Spinal cord (tissue), 10 donors: ENCODE measurements around the gene KLHL21. TPM values are rescaled to one million over a fixed set of nuclear protein-coding genes. Genes with fewer than 3 reads are reported as not detected.
"Not testable (repeated sequence)": the region's sequence is repeated elsewhere in the genome, so short reads cannot be mapped to it uniquely, and the experiment has no call there.

Experiments used
- DNase-seq, 6 donors: peaks; one replicate each; pipeline versions ENCODE4 v3.0.0 to v3.0.0-alpha.2; 2013 to 2015; ENCODE audit warnings: low spot score in 6 of 6, low read depth in 4 of 6
- H3K27ac ChIP-seq: one replicate; pipeline ENCODE4 v1.5.1; 2013; ENCODE audit warnings: low read depth, low read length, control low read depth
- H3K27me3 ChIP-seq: one replicate; pipeline ENCODE4 v1.6.1; 2013; ENCODE audit warnings: low read length; ENCODE audit not compliant: control insufficient read depth, insufficient read depth
- H3K36me3 ChIP-seq: one replicate; pipeline ENCODE4 v1.6.1; 2013; ENCODE audit warnings: low read length; ENCODE audit not compliant: control insufficient read depth, insufficient read depth
- H3K4me1 ChIP-seq: one replicate; pipeline ENCODE4 v1.6.1; 2013; ENCODE audit warnings: low read length; ENCODE audit not compliant: control insufficient read depth, insufficient read depth
- H3K4me3 ChIP-seq: one replicate; pipeline ENCODE4 v1.5.1; 2013; ENCODE audit warnings: low read depth, low read length, control low read depth
- H3K9me3 ChIP-seq: one replicate; pipeline ENCODE4 v1.6.1; 2013; ENCODE audit warnings: low read length; ENCODE audit not compliant: control insufficient read depth, insufficient read depth
- WGBS: methylation state at CpG from one replicate; pipeline ENCODE4 v1.1.5; 2013; ENCODE audit warnings: missing lambda C conversion rate; ENCODE audit not compliant: insufficient coverage; 5-methylcytosine and 5-hydroxymethylcytosine counted together
- long read RNA-seq, 4 donors: transcript quantifications; one replicate each; lab custom pipeline, GENCODE V29; 2026
- polyA plus RNA-seq, 2 donors: library from polyadenylated mRNA; unstranded; fragments of 120-200 nt; gene quantifications; one replicate each; pipeline ENCODE4 v1.2.1, GENCODE V29; 2013; ENCODE audit not compliant: insufficient read length in 2 of 2
- total RNA-seq, 2 donors: library from RNA; depleted of rRNA in 1 of 2; stranded (reverse); fragments of 120-200 nt in 1 of 2; fragments of >200 nt in 1 of 2; gene quantifications; one replicate each; pipeline versions ENCODE4 v1.2.3 to v1.2.4, GENCODE V29; 2013 to 2014
- donor health status: healthy.

The KLHL21 gene, protein sequence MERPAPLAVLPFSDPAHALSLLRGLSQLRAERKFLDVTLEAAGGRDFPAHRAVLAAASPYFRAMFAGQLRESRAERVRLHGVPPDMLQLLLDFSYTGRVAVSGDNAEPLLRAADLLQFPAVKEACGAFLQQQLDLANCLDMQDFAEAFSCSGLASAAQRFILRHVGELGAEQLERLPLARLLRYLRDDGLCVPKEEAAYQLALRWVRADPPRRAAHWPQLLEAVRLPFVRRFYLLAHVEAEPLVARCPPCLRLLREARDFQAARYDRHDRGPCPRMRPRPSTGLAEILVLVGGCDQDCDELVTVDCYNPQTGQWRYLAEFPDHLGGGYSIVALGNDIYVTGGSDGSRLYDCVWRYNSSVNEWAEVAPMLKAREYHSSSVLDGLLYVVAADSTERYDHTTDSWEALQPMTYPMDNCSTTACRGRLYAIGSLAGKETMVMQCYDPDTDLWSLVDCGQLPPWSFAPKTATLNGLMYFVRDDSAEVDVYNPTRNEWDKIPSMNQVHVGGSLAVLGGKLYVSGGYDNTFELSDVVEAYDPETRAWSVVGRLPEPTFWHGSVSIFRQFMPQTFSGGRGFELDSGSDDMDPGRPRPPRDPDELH
- total RNA-seq (10 to 100 TPM; 17.0 to 18.3 TPM), polyA plus RNA-seq (10 to 100 TPM; 25.1 to 28.9 TPM)
- long read RNA-seq, donor 1, full-length matches to known transcripts: 8 of 13 reads
- long read RNA-seq, donor 1, partial matches to known transcripts: 0 of 13 reads
- long read RNA-seq, donor 1, other reads (novel, unspliced or antisense): 5 of 13 reads
- long read RNA-seq, donor 2, full-length matches to known transcripts: 1 of 6 reads
- long read RNA-seq, donor 2, partial matches to known transcripts: 5 of 6 reads
- long read RNA-seq, donor 2, other reads (novel, unspliced or antisense): 0 of 6 reads
- long read RNA-seq, donor 3, full-length matches to known transcripts: 5 of 5 reads
- long read RNA-seq, donor 3, partial matches to known transcripts: 0 of 5 reads
- long read RNA-seq, donor 3, other reads (novel, unspliced or antisense): 0 of 5 reads
- long read RNA-seq, donor 4, full-length matches to known transcripts: 4 of 4 reads
- long read RNA-seq, donor 4, partial matches to known transcripts: 0 of 4 reads
- long read RNA-seq, donor 4, other reads (novel, unspliced or antisense): 0 of 4 reads

DNA sequence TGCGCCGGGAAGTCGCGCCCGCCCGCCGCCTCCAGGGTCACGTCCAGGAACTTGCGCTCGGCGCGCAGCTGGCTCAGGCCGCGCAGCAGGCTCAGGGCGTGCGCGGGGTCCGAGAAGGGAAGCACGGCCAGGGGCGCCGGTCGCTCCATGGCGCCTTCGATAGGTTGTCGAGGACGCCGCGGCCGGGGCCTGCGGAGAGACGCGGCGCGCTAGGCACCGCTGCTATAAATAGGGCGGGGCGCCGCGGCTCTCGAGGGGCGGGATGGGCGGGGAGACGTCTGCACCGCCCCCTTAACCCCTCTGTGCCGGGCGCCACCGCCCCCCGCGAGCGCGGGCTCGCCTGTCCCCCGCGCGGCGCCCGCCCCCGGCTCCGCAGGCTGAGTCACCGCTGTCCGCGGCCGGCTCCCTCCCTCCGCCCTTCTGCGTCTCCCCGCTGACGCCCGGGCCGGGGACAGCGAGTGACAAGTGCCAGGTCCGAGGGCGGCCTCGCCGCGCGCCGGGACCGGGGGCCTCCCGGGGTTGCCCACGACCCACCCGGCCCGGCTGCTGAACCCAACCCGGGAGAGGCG, at the start of gene KLHL21:
TSS of gene KLHL21 (minus strand) at position 201 of the 569 bp plus-strand sequence. CDS start at position 149, 52 bp downstream.
- peak in 3 of 6 donors; percentile 50 to 93 (median 88) for DNase-seq
- Histone ChIP-seq H3K9me3 (no peaks in the 10 kb centered on the region), H3K27ac (peak within 1 kb of the TSS; percentile 99), H3K36me3 (peaks cover 18% of the 10 kb centered on the region), H3K4me3 (peak within 1 kb of the TSS; percentile 76), H3K27me3 (no peaks in the 10 kb centered on the region), H3K4me1 (peaks cover 54% of the 10 kb centered on the region)
- under 1% methylated on average over 83 of the region's 84 CpGs for WGBS

DNA sequence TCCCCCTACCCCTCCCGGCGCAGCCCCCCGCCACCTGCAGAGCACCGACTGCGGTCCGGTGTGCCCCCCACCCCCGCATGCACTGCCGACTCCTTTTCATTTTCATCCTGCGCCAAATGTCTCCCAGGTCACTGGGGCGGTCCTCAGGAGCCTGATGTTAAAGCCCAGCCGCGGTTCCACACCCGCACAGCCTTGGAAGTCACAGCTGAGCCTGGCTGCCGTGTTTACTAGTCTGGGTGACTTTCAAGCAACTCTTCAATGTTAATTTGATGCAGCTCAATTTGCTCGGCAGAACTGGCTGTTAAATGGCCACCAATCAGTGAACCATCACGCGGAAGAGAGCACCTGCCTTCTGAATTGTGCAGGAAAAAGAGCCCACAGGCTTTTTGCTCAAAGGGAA, 49.2 kb upstream of the KLHL21 start:
- peak in 1 of 6 donors; percentile 52 for DNase-seq
- H3K4me3 ChIP-seq: no peak overlapping the region
- 51% methylated on average over 16 of the region's 17 CpGs for WGBS
- H3K27ac ChIP-seq: no peak overlapping the region
- H3K9me3 ChIP-seq: no peaks in the 10 kb centered on the region
- H3K4me1 ChIP-seq: peaks cover 10% of the 10 kb centered on the region
- H3K36me3 ChIP-seq: peaks cover 43% of the 10 kb centered on the region
- H3K27me3 ChIP-seq: no peaks in the 10 kb centered on the region

DNA sequence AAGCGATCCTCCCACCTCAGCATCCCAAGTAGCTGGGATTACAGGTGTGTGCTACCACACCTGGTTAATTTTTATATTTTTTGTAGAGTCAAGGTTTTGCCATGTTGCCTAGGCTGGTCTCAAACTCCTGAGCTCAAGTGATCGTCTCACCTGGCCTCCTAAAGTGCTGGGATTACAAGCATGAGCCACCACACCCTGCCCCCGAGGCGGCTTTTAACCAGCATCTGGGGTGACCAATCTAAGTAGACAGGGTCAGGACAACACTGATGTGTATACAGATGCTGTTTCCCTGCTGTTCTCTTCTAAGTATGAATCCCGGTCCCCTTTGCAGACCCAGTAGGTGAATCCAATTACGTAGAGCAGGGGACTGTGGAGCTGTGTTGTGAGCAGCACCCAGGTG, 45.9 kb upstream of the KLHL21 start:
- H3K27me3 ChIP-seq: no peaks in the 10 kb centered on the region
- no peak overlapping the region for H3K27ac ChIP-seq
- peaks cover 4% of the 10 kb centered on the region for H3K4me1 ChIP-seq
- H3K36me3 ChIP-seq: peaks cover 68% of the 10 kb centered on the region
- DNase-seq: no peak
- 98% methylated on average over 5 of the region's 6 CpGs for WGBS
- H3K4me3 ChIP-seq: no peak overlapping the region
- H3K9me3 ChIP-seq: no peaks in the 10 kb centered on the region

DNA sequence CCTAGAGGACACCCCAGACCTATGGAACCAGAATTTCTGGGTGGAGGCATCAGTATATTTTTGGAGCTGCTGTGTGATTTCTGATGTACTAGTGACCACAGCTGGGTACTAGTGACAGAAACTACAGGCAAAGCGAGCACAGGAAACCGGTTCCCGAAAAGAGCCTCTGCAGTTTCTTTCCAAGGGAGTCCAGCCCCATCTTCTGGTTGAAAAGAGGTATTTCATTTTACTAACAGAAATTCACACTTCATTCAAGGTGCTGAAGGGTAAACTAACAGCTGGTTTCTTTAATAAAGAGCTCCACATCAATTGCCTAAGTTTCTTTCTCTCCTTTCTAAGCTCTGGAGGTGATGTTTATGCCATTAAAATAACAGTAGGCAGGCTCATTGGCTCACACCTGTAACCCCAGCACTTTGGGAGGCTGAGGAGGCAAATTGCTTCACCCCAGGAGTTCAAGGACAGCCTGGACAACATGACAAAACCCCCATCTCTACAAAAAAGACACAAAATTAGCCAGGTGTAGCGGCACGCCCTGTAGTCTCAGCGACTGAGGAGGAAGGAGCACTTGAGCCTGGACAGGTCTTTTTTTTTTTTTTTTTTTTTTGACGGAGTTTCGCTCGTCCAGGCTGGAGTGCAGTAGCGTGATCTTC, 44.0 kb upstream of the KLHL21 start:
- Histone ChIP-seq H3K27me3 (no peaks in the 10 kb centered on the region), H3K27ac (no peak overlapping the region), H3K4me1 (no peaks in the 10 kb centered on the region), H3K9me3 (no peaks in the 10 kb centered on the region), H3K4me3 (no peak overlapping the region), H3K36me3 (peaks cover 68% of the 10 kb centered on the region)
- WGBS: 69% methylated on average over 3 of the region's 10 CpGs
- peak in 4 of 6 donors; percentile 33 to 88 (median 51) for DNase-seq

DNA sequence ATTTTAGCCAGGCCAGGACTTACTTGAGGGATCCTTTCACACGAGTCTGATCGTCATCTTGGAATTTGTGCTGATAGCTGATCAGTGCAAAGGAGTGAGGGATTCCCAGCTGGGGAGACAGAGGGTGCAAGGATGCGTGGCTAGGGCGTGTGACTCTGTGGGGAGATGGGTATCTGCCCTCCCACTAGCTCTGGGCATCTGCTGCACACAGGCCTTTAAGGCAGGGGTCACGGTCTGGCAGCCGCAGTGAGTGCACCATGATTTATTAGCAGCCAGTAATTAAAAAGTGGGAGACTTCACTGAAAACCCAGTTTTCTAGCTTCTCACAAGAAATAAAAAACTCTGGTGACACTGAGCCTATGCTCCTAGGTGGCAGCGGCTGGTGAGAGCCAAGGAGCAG, 42.3 kb upstream of the KLHL21 start:
- Histone ChIP-seq H3K4me3 (no peak overlapping the region), H3K27ac (no peak overlapping the region), H3K4me1 (no peaks in the 10 kb centered on the region), H3K36me3 (peaks cover 66% of the 10 kb centered on the region), H3K27me3 (no peaks in the 10 kb centered on the region), H3K9me3 (no peaks in the 10 kb centered on the region)
- no peak for DNase-seq
- 93% methylated on average over 5 of the region's 7 CpGs for WGBS

DNA sequence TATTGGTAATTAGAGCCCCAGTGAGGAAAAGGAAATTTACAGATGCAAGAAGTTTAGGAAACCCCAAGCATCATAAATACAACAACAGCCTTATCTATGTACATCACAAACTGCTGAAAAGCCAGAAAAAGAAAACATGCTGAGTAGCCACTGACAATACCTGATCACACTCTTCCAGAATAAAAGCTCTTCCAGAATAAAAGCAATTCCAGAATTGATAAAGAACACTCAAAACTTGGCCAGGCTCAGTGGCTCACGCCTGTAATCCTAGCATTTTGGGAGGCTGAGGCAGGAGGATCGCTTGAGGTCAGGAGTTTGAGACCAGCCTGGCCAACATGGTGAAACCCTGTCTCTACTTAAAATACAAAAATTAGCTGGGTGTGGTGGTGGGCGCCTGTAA, 38.2 kb upstream of the KLHL21 start:
- not testable (repeated sequence) for H3K27me3 ChIP-seq, H3K4me3 ChIP-seq, DNase-seq, H3K27ac ChIP-seq, H3K4me1 ChIP-seq, H3K9me3 ChIP-seq
- WGBS: no CpG with 5 or more reads among the region's 3 CpGs
- peaks cover 80% of the 10 kb centered on the region for H3K36me3 ChIP-seq

DNA sequence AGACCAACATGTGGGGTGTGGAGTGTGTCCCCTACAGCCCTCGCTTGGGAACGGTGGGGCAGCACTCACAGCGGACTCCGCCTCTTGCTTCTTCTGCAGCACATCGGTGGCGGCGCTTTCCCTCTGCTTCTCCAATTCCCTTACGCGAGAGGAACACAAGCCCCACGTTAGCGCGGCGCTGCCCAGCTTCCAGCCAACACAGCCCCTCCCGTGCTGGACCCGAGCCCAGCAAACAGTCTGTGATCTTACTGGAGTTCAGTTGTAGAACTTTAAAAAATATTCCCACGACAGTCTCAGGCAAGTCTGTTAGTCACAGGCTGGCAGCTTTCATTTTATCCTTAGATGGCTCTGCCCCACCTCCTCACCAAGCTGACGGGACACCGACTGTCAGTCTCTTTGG, 35.6 kb upstream of the KLHL21 start:
- WGBS: 55% methylated on average over 14 of the region's 18 CpGs
- Histone ChIP-seq H3K27me3 (no peaks in the 10 kb centered on the region), H3K4me3 (no peak overlapping the region), H3K9me3 (no peaks in the 10 kb centered on the region), H3K27ac (no peak overlapping the region), H3K36me3 (peaks cover 80% of the 10 kb centered on the region), H3K4me1 (peaks cover 7% of the 10 kb centered on the region)
- DNase-seq: peak in 2 of 6 donors; percentile 67 to 92

DNA sequence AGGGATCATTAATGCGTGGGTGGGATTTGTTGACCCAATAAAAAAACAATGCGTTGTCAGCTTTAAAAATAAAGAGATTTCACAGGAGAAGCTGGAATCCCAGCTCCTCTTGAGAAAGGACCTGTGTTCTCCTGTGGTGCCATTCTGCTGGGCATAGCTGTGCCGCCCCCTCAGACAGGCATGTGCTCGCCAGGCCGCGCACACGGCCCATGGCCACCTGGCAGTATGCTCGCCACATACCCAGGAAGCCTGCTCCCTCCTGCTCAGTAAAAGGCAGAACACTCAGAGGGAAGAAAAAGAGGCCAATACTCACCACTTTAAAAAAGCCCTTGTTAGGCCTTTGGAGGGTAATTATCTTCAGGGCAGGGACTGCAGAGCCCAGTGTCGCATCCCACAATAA, 35.1 kb upstream of the KLHL21 start:
- no peak overlapping the region for H3K27ac ChIP-seq
- peaks cover 81% of the 10 kb centered on the region for H3K36me3 ChIP-seq
- no peaks in the 10 kb centered on the region for H3K27me3 ChIP-seq
- no peak for DNase-seq
- H3K4me3 ChIP-seq: no peak overlapping the region
- WGBS: 95% methylated on average over 7 of the region's 9 CpGs
- peaks cover 7% of the 10 kb centered on the region for H3K4me1 ChIP-seq
- H3K9me3 ChIP-seq: no peaks in the 10 kb centered on the region

DNA sequence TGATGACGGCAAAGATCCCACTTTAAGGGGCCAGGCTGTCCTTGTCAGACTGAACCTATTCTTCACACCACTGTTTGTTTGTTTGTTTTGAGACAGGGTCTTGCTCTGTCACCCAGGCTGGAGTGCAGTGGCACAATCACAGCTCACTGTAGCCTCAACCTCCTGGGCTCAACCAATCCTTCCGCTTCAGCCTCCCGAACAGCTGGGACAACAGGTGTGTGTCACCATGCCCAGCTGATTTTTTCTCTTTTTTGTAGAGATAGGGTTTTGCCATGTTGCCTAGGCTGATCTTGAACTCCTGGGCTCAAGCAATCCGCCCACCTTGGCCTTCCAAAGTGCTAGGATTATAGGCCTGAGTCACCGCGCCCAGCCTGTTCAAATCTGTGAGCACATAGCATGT, 34.1 kb upstream of the KLHL21 start:
- not testable (repeated sequence) for H3K4me1 ChIP-seq, H3K27me3 ChIP-seq, H3K9me3 ChIP-seq, H3K27ac ChIP-seq, H3K4me3 ChIP-seq, DNase-seq
- 94% methylated on average over 5 of the region's 6 CpGs for WGBS
- H3K36me3 ChIP-seq: peaks cover 83% of the 10 kb centered on the region
